Uterus (tissue), 2 donors: ENCODE data around the gene DTX3.

Experiments
- CTCF ChIP-seq, 4 experiments: fragments of 200-600 bp in 2 of 4; fragments of 450-650 bp in 2 of 4; sonication (generic) in 2 of 4; IDR thresholded peaks; one replicate each; pipeline ENCODE4 v1.5.1; 2016 to 2019; ENCODE audit warnings: antibody characterized with exemption in 4 of 4, mild to moderate bottlenecking in 2 of 4, moderate library complexity in 1 of 4
- POLR2A ChIP-seq, 2 donors: fragments of 450-650 bp; IDR thresholded peaks; one replicate each; pipeline ENCODE4 v1.6.1; 2016; ENCODE audit warnings: antibody characterized with exemption in 2 of 2, mild to moderate bottlenecking in 1 of 2, moderate library complexity in 1 of 2

- TF ChIP-seq POLR2A (IDR thresholded peaks at IDR 0.05): no peak
- no peak for TF ChIP-seq CTCF (IDR thresholded peaks at IDR 0.05)
Measured at GRCh38 chr12:57571926-57572762, 32.5 kb upstream of the DTX3 start.
